Lung microvascular endothelial cell (primary cell): ENCODE measurements around the gene SKI. TPM values are rescaled to one million over a fixed set of nuclear protein-coding genes. Genes with fewer than 3 reads are reported as not detected.

Source experiments
- DNase-seq, 2 donors: peaks; one replicate each; pipeline versions ENCODE4 v3.0.0 to v3.0.0-alpha.2; 2010; ENCODE audit warnings: low read depth in 2 of 2
- total RNA-seq: library from RNA; depleted of rRNA; stranded (reverse); fragments of >200 nt; gene quantifications from 2 replicates; pipeline ENCODE4 v1.2.1, GENCODE V29; 2014

Gene SKI
- total RNA-seq, 1 donor from 2014 or later: 18.3 TPM

GRCh38 chr1:2349806-2350205 is 121.7 kb downstream of the SKI start:
- no peak for DNase-seq

- no peak for DNase-seq
Measured at GRCh38 chr1:2350501-2350900, 122.4 kb downstream of the SKI start.

- DNase-seq: no peak
Measured at GRCh38 chr1:2350911-2351655, 123.0 kb downstream of the SKI start.

- DNase-seq: no peak
Measured at GRCh38 chr1:2351723-2352122, 123.6 kb downstream of the SKI start.

GRCh38 chr1:2352341-2352896 is 124.3 kb downstream of the SKI start:
- no peak for DNase-seq

- DNase-seq: no peak
Measured at GRCh38 chr1:2352897-2353550, 124.9 kb downstream of the SKI start.

- no peak for DNase-seq
Measured at GRCh38 chr1:2353551-2354438, 125.7 kb downstream of the SKI start.

GRCh38 chr1:2354511-2355372 is 126.6 kb downstream of the SKI start:
- DNase-seq: no peak

GRCh38 chr1:2355373-2356261 is 127.5 kb downstream of the SKI start:
- DNase-seq: no peak

GRCh38 chr1:2356401-2356800 is 128.3 kb downstream of the SKI start:
- no peak for DNase-seq

GRCh38 chr1:2356911-2357845 is 129.1 kb downstream of the SKI start:
- no peak for DNase-seq

- DNase-seq: no peak
Measured at GRCh38 chr1:2358072-2358471, 130.0 kb downstream of the SKI start.

GRCh38 chr1:2358651-2359640 is 130.8 kb downstream of the SKI start:
- no peak for DNase-seq
